Stimulated activated CD4-positive, alpha-beta T cell treated with anti-CD3 and anti-CD28 coated beads, TNF-alpha, amount 100 ng/mL, for 24 hours (primary cell): ENCODE results near the gene CACYBP.
A peak's percentile ranks its signal among the peaks of the same experiment; 100 is the strongest.

Experiments
- DNase-seq, 3 experiments: peaks; one replicate each; pipeline ENCODE4 v3.0.0-alpha.2; 2020; ENCODE audit warnings: low read depth in 3 of 3

The CACYBP gene

GRCh38 chr1:174974711-174975119 is 25.0 kb upstream of the CACYBP start:
- no peak for DNase-seq

GRCh38 chr1:174975764-174976163 is 24.0 kb upstream of the CACYBP start:
- DNase-seq, result no peak

- DNase-seq, result no peak
These were observed 23.2 kb upstream of the CACYBP start for GRCh38 chr1:174976436-174977108.

GRCh38 chr1:174982971-174983689 is 16.6 kb upstream of the CACYBP start:
- no peak for DNase-seq

- no peak for DNase-seq
These were observed 14.8 kb upstream of the CACYBP start for GRCh38 chr1:174984952-174985351.

- no peak for DNase-seq
These were observed 11.2 kb upstream of the CACYBP start for GRCh38 chr1:174988539-174988938.

- no peak for DNase-seq
These were observed 10.8 kb upstream of the CACYBP start for GRCh38 chr1:174988986-174989385.

GRCh38 chr1:174989536-174990220 is 10.1 kb upstream of the CACYBP start:
- no peak for DNase-seq

GRCh38 chr1:174990382-174990999 is 9.3 kb upstream of the CACYBP start:
- DNase-seq, result no peak

GRCh38 chr1:174991473-174991872 is 8.3 kb upstream of the CACYBP start:
- no peak for DNase-seq

GRCh38 chr1:174995121-174995520 is 4.6 kb upstream of the CACYBP start:
- no peak for DNase-seq

GRCh38 chr1:174995916-174996315 is 3.8 kb upstream of the CACYBP start:
- DNase-seq, result no peak

- no peak for DNase-seq
These were observed 3.3 kb upstream of the CACYBP start for GRCh38 chr1:174996476-174996875.

- DNase-seq, result no peak
These were observed 2.7 kb upstream of the CACYBP start for GRCh38 chr1:174997041-174997440.

- peak in 1 of 3 experiments; percentile 27 for DNase-seq
These were observed 1.1 kb upstream of the CACYBP start for GRCh38 chr1:174998569-174999215.

GRCh38 chr1:174999216-174999935 is 371 bp upstream of the CACYBP start:
- peak; percentile 93 to 95 (median 95) for DNase-seq

- no peak for DNase-seq
These were observed 995 bp downstream of the CACYBP start for GRCh38 chr1:175000697-175001187.

- no peak for DNase-seq
These were observed 3.3 kb downstream of the CACYBP start for GRCh38 chr1:175002910-175003517.

GRCh38 chr1:175003521-175003920 is 3.8 kb downstream of the CACYBP start:
- DNase-seq, result no peak

GRCh38 chr1:175005085-175005783 is 5.5 kb downstream of the CACYBP start:
- DNase-seq, result no peak
